ENCODE measurements around the gene FBXW4. TPM values are rescaled to one million over a fixed set of nuclear protein-coding genes. Genes with fewer than 3 reads are reported as not detected.
A peak's percentile ranks its signal among the peaks of the same experiment; 100 is the strongest.
"Not testable (repeated sequence)": the region's sequence is repeated elsewhere in the genome, so short reads cannot be mapped to it uniquely, and the experiment has no call there.

Gene FBXW4
- total RNA-seq, 1 experiment from 2014 or later: 6.5 TPM

GRCh38 chr10:101617824-101618568 lies 77.0 kb downstream of the FBXW4 start:
- DNase-seq (ENCODE audit: low read depth): no peak

GRCh38 chr10:101617102-101617823 lies 77.7 kb downstream of the FBXW4 start:
- no peak for DNase-seq (ENCODE audit: low read depth)

GRCh38 chr10:101616415-101617101 lies 78.4 kb downstream of the FBXW4 start:
- DNase-seq (ENCODE audit: low read depth): no peak

DNA sequence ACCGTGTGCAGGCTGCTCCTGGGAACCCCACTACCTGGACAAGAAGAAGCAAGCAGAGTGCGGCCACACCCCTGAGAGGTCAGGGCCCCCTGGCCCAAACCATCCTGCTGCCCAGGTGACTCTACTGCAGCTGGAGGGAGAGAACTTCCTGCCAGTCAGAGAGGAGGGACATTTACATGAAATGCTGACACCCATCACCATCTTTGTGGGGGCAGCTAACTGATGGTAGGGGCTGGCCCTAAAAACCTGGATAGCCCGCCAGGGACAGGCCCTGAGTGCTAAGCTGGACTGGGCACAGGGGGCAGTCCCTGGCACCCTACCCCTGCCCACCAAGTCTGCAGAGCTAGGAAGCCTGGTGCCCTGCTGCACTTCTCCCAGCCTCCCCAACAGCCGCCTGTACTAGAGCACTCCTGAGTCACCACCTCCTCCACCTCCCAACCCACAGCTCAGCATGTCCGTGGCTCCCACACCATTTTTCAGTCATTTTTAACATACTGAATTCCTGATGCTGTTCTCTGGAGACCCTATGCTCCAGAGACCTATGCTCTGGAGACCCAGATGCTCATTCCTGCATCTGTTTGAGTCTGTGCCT lies 79.3 kb downstream of the FBXW4 start:
- no peak for DNase-seq (ENCODE audit: low read depth)

DNA sequence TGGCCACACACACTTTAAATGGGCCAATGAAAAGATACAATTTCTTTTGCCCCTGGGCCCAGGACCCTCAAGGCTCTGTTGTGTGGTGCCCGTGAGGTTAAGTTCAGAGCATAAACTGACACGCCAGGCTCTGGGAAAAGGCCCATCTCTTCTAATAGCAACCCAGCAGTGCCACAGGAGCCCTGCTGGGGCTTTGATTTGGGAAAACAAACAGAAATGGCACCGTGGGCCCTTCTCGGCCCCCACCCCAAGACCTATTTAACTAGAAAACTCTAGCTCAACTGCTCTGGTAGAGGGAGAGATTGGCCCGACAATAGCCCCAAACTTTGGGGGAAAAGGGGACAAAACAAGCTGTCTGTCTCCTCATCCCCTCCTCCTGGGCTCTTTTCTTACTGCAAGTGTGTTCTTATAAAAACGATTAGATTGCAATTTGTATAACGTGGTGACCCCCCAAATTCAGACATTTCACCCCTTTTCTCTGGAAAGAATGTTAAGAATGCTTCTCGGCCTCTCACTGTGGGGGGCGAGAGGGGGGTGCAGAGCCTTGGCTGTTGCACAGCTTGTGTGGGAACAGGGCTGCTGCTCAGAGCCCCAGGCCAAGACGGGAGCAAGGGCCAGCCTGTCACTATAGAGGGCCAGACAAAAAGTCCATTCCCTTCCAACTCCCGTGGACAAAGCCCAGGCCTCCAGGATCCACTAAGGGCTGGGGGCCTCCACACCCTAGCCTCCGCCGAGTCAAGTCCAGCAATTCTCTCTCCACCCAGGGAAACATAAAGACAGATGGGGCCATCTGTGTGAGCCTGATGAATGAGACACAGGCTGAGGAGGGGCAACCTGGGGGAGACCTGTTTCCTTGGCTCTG lies 80.1 kb downstream of the FBXW4 start:
- no peak for DNase-seq (ENCODE audit: low read depth)

DNA sequence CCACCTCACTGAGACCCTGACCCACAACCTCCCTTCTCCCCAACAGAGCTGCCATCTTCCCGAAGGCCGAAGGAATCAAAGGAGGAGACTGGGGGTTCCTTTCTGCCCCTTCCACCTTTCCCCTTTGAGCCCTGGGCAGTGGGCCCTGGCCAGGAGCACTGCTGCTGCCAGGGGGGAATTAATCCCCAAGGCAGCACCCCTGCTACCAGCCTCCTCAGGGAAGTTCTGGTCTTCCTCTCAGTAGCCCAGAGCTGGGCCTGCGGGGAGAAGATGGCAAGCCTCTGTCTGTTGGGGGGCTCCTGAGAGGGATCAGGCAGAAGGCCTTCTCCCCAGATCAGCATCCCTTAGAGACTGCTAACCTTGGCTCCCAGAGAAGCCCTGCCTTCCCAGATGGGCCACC lies 81.3 kb downstream of the FBXW4 start:
- no peak for DNase-seq (ENCODE audit: low read depth)

DNA sequence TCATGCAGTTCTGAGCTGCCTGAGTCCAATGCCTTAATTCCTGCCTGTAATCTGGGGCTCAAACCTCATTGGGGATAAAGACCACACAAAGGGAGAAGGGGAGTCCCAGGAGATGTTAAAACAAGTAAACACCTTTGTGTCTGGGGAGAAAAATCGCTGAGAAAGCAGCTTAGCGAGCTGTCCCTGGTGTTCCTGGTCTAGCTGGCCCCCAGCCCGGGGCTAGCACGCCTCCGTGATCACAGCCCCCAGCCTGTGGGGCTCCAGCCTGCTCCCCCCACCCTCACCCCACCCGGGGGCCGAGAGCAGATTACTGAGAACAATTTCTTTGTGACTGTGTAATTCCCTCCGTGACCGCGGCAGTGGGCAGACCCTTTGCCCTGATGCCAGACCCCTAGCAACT lies 82.1 kb downstream of the FBXW4 start:
- no peak for DNase-seq (ENCODE audit: low read depth)

GRCh38 chr10:101612086-101612485 lies 82.9 kb downstream of the FBXW4 start:
- DNase-seq (ENCODE audit: low read depth): no peak

GRCh38 chr10:101611096-101611905 lies 83.7 kb downstream of the FBXW4 start:
- DNase-seq (ENCODE audit: low read depth): peak; percentile 19

GRCh38 chr10:101609481-101609880 lies 85.5 kb downstream of the FBXW4 start:
- DNase-seq (ENCODE audit: low read depth): no peak

GRCh38 chr10:101607124-101607523 lies 87.8 kb downstream of the FBXW4 start:
- no peak for DNase-seq (ENCODE audit: low read depth)

GRCh38 chr10:101602761-101603398 lies 92.1 kb downstream of the FBXW4 start:
- DNase-seq (ENCODE audit: low read depth): peak; percentile 69

DNA sequence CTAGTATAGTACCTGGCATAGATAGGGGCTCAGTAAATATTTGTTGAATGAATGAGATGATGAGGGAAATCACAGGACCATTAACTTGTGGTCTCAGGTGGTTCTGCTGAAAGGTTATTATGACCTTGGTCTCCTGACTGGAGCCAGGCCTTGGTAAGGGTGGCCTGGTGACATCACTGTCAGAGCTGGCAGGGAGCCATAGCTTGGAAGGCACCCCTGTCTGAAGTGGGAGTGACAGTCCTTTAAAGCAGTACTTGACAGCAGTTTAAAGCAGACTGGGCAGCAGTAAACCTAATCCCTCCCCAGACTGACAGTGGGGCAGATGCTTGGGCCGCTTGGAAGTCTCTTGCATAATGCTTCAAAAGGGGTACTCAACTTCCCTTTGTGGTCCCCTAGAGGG lies 93.4 kb downstream of the FBXW4 start:
- DNase-seq (ENCODE audit: low read depth): no peak

DNA sequence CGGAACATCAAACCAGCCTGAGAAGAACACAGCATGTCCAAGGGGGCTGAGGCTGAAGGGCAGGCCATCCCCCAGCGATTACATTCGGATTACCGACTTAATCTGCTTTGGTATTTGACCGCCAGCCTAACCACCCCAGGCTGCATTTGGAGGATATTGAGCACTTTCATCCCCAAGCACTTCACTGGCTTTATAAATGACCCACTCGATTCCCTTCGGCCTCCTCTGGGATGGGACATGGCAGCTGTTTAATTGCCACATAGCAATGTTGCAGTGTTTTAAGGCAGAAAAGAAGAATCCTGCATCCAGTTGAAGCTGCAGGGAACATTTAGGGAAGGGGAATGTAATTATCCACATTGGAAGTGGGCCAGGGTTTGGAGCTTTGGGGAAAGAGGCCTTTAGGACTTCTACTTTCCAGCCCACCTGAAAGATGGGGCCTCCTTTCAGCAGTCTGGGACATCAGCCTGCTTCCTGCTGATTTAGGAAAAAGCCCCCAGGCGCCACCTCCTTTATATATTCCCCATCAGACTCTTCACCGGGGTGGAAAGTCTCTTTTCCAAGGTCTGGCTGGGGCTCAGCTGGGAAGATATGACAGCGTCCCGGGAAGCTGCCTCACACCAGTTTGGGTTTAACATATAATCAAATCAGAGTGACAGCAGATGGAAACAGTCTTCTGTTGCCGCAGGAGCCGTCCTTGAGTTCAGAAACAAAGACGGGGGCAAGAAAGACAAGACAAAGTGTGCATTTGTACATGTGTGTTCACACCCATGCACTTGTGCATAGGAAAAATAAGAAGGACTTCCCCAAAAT lies 97.7 kb downstream of the FBXW4 start:
- DNase-seq (ENCODE audit: low read depth): no peak

DNA sequence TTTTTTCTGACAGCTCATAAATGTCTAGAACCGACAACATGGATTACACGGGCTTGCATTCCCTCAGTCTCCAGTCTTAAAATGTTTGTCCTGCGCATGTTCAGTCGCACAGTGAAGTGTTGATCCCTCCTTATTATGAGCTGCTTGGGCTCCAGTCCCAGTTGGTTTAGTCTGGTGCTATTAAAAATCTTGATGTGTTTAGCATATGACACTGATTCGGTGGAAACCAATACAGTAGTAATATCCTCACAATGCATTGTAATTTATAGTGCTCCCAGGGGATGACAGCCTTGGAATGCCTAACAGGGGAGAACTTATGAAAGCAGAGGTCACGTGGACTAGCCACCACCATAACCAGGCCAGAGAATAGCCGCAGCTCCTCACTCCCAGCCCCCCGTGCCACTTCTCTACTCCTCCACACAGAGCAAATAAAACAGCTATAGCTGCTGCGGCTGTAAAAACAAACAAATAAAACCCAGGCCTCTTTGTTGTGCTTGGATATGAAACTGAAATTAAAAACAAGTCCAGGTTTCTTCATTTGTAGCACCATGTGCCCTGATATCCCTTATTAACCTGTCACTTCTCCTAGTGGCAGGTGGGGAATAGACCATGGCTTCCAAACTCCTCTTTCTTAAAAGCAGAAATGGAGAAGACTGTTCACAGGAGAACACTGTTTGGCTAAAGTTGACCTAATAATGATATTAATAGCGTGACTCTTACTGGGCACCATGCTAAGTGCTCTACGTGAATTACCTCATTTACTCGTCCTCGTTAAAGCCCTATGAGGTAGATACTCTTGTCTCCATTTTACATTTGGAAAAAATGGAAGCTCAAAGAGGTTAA lies 99.2 kb downstream of the FBXW4 start:
- no peak for DNase-seq (ENCODE audit: low read depth)

- not testable (repeated sequence) for DNase-seq (ENCODE audit: low read depth)
Observed at GRCh38 chr10:101593331-101593730, 101.6 kb downstream of the FBXW4 start.

GRCh38 chr10:101588879-101589278 lies 106.1 kb downstream of the FBXW4 start:
- peak; percentile 54 for DNase-seq (ENCODE audit: low read depth)

Measured in Daoy (cell line).